Measurements from ENCODE around the gene SPAG16. TPM values are rescaled to one million over a fixed set of nuclear protein-coding genes. Genes with fewer than 3 reads are reported as not detected.

SPAG16 gene
- total and polyA plus RNA-seq, 2 of the 13 experiments (the other 11 are each of a cell fraction or from before 2014, with no cell fraction given) = 9.6 to 26.5 TPM

GRCh38 chr2:213284105-213285090, at the start of gene SPAG16 (continued):
- TF ChIP-seq TEF (CRISPR knock-in tag; IDR thresholded peaks at IDR 0.05) (no peak), MBNL3 (CRISPR knock-in tag; conservative IDR thresholded peaks at IDR 0.05) (no peak), NR2C2 (CRISPR knock-in tag; IDR thresholded peaks at IDR 0.05; ENCODE audit: borderline replicate concordance) (peak; percentile 75), TRAFD1 (CRISPR knock-in tag; IDR thresholded peaks at IDR 0.05; ENCODE audit: borderline replicate concordance) (peak; percentile 85; the same call in 1 of the 2 replicates), SATB2 (CRISPR knock-in tag; IDR thresholded peaks at IDR 0.05) (no peak), HMGA1 (CRISPR knock-in tag; conservative IDR thresholded peaks at IDR 0.05) (no peak), PCBP2 (optimal IDR thresholded peaks at IDR 0.05; ENCODE audit: low read depth, low read length, poor library complexity, severe bottlenecking) (no peak), SNAPC2 (CRISPR knock-in tag; IDR thresholded peaks at IDR 0.05) (peak; percentile 35; the same call in 1 of the 2 replicates), ZNF704 (CRISPR knock-in tag; IDR thresholded peaks at IDR 0.05; ENCODE audit: borderline replicate concordance) (no peak; the same call in 1 of the 2 replicates), ZNF615 (CRISPR knock-in tag; IDR thresholded peaks at IDR 0.05; ENCODE audit: borderline replicate concordance) (no peak), ATF7 (IDR thresholded peaks at IDR 0.05) (no peak), ATF7 (CRISPR knock-in tag; IDR thresholded peaks at IDR 0.05) (peak; percentile 60; the same call in 1 of the 2 replicates), YY1 (IDR thresholded peaks at IDR 0.05; ENCODE audit: insufficient read depth, insufficient replicate concordance, low read depth, low read length) (peak; percentile 85), ZNF567 (CRISPR knock-in tag; IDR thresholded peaks at IDR 0.05; ENCODE audit: borderline replicate concordance) (peak; percentile 93), AGO2 (optimal IDR thresholded peaks at IDR 0.05; ENCODE audit: low read depth, low read length) (no peak), ZNF274 (CRISPR knock-in tag; IDR thresholded peaks at IDR 0.05) (0 out of 2 replicates have a peak, but pooled peaks have one; percentile 42), POGK (CRISPR knock-in tag; conservative IDR thresholded peaks at IDR 0.05) (peak; percentile 84), FOXO4 (CRISPR knock-in tag; conservative IDR thresholded peaks at IDR 0.05) (no peak), ZNF746 (CRISPR knock-in tag; IDR thresholded peaks at IDR 0.05) (no peak), ZNF160 (CRISPR knock-in tag; IDR thresholded peaks at IDR 0.05) (no peak), RAD21 (CRISPR knock-in tag; IDR thresholded peaks at IDR 0.05) (peak; percentile 57; the same call in 1 of the 2 replicates), ATF7-NPFF (CRISPR knock-in tag; IDR thresholded peaks at IDR 0.05; ENCODE audit: low read depth) (peak; percentile 90)
